Brain microvascular endothelial cell (primary cell): ENCODE measurements around the gene TMEM134.

Source experiments
- DNase-seq: peaks from one replicate; pipeline ENCODE4 v3.0.0-alpha.2; 2020
- H3K27ac ChIP-seq: fragments of 250-450 bp; sonication (Bioruptor Pico); 2 replicates; pipeline ENCODE4 v1.5.1; 2020; ENCODE audit warnings: mild to moderate bottlenecking, moderate library complexity
- H3K27me3 ChIP-seq: fragments of 250-450 bp; sonication (Bioruptor Pico); replicated peaks from 2 replicates; pipeline ENCODE4 v1.5.1; 2020; ENCODE audit warnings: mild to moderate bottlenecking
- H3K36me3 ChIP-seq: fragments of 250-450 bp; sonication (Bioruptor Pico); replicated peaks from 2 replicates; pipeline ENCODE4 v1.5.1; 2020; ENCODE audit warnings: mild to moderate bottlenecking
- H3K4me3 ChIP-seq: 2 replicates; pipeline ENCODE4 v1.5.1; 2011; ENCODE audit warnings: low read depth, mild to moderate bottlenecking, control low read depth, low read length, moderate library complexity
- CTCF ChIP-seq: IDR thresholded peaks from 2 replicates; pipeline ENCODE4 v1.5.1; 2011; ENCODE audit warnings: low read depth, mild to moderate bottlenecking, moderate library complexity, low read length, control low read depth, inconsistent platforms; ENCODE audit errors: missing control alignments
- in situ Hi-C: cut with HindIII; loops from 2 replicates; pipeline ENCODE4 v1.10.0; 2017; ENCODE audit warnings: low sequenced_read_pairs, low pct_ligation_motif_present

TMEM134 gene

GRCh38 chr11:67504950-67505581, 36.0 kb upstream of the TMEM134 start, which contains the start of gene PITPNM1:
Gene PITPNM1 (minus strand): TSS chr11:67505363. CDS start chr11:67504180, 1,183 bp downstream.
- no peak for DNase-seq

GRCh38 chr11:67504005-67504949, 35.2 kb upstream of the TMEM134 start:
- DNase-seq: peak; percentile 12
- Histone ChIP-seq H3K27me3 (no peaks in the 10 kb centered on the region), H3K36me3 (peaks cover 21% of the 10 kb centered on the region), H3K4me3 (peak overlapping the region; percentile 80), H3K27ac (peak overlapping the region; percentile 53)
- TF ChIP-seq CTCF: no peak
- in situ Hi-C loops: no loop called here

More at GRCh38 chr11:67504950-67505581, 36.0 kb upstream of the TMEM134 start, which contains the start of gene PITPNM1:
- H3K27me3 ChIP-seq: no peaks in the 10 kb centered on the region
- peak within 1 kb of the TSS; percentile 80 for H3K4me3 ChIP-seq
- in situ Hi-C loops: no loop called here
- no peak for TF ChIP-seq CTCF
- peaks cover 18% of the 10 kb centered on the region for H3K36me3 ChIP-seq
- H3K27ac ChIP-seq: peak within 1 kb of the TSS; percentile 53

GRCh38 chr11:67503119-67504004, 34.3 kb upstream of the TMEM134 start:
- peaks cover 23% of the 10 kb centered on the region for H3K36me3 ChIP-seq
- no peak overlapping the region for H3K27ac ChIP-seq
- no peak for DNase-seq
- no peaks in the 10 kb centered on the region for H3K27me3 ChIP-seq
- in situ Hi-C loops: no loop called here
- TF ChIP-seq CTCF: no peak
- peak overlapping the region; percentile 80 for H3K4me3 ChIP-seq

- H3K36me3 ChIP-seq: peaks cover 30% of the 10 kb centered on the region
- in situ Hi-C loops: no loop called here
- no peak for DNase-seq
- no peak for TF ChIP-seq CTCF
- H3K27me3 ChIP-seq: no peaks in the 10 kb centered on the region
- no peak overlapping the region for H3K4me3 ChIP-seq
- H3K27ac ChIP-seq: no peak overlapping the region
Measured at GRCh38 chr11:67502328-67502979, 33.4 kb upstream of the TMEM134 start.

GRCh38 chr11:67501854-67502253, 32.8 kb upstream of the TMEM134 start:
- no peak for DNase-seq
- Histone ChIP-seq H3K27me3 (no peaks in the 10 kb centered on the region), H3K4me3 (no peak overlapping the region), H3K27ac (no peak overlapping the region), H3K36me3 (peaks cover 35% of the 10 kb centered on the region)
- no peak for TF ChIP-seq CTCF
- in situ Hi-C loops: no loop called here
